ENCODE results near the gene KRT6B.

Gene KRT6B

GRCh38 chr12:52403561-52403960 is 48.4 kb downstream of the KRT6B start:
- no peaks in the 10 kb centered on the region for H3K4me1 ChIP-seq (ENCODE audit: low read depth, poor library complexity, severe bottlenecking)
- H3K4me3 ChIP-seq (IDR thresholded peaks at IDR 0.05; ENCODE audit: insufficient read depth, low read depth, low read length): no peak overlapping the region
- H3K27me3 ChIP-seq (ENCODE audit: insufficient read depth, low read depth): peaks cover 53% of the 10 kb centered on the region
- H3K4me2 ChIP-seq: no peak overlapping the region
- TF ChIP-seq, protein P1, sequence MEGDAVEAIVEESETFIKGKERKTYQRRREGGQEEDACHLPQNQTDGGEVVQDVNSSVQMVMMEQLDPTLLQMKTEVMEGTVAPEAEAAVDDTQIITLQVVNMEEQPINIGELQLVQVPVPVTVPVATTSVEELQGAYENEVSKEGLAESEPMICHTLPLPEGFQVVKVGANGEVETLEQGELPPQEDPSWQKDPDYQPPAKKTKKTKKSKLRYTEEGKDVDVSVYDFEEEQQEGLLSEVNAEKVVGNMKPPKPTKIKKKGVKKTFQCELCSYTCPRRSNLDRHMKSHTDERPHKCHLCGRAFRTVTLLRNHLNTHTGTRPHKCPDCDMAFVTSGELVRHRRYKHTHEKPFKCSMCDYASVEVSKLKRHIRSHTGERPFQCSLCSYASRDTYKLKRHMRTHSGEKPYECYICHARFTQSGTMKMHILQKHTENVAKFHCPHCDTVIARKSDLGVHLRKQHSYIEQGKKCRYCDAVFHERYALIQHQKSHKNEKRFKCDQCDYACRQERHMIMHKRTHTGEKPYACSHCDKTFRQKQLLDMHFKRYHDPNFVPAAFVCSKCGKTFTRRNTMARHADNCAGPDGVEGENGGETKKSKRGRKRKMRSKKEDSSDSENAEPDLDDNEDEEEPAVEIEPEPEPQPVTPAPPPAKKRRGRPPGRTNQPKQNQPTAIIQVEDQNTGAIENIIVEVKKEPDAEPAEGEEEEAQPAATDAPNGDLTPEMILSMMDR (conservative IDR thresholded peaks at IDR 0.05; ENCODE audit: low read depth, low read length): no peak
- no peaks in the 10 kb centered on the region for H4K20me1 ChIP-seq (ENCODE audit: insufficient read depth)
- H2AFZ ChIP-seq (ENCODE audit: low read depth): no peak overlapping the region
- no peak overlapping the region for H3K9ac ChIP-seq
- H3K27ac ChIP-seq: no peak overlapping the region
- no peaks in the 10 kb centered on the region for H3K36me3 ChIP-seq (ENCODE audit: insufficient read depth)
- H3K79me2 ChIP-seq (ENCODE audit: insufficient read depth, low read depth): no peaks in the 10 kb centered on the region

DNA sequence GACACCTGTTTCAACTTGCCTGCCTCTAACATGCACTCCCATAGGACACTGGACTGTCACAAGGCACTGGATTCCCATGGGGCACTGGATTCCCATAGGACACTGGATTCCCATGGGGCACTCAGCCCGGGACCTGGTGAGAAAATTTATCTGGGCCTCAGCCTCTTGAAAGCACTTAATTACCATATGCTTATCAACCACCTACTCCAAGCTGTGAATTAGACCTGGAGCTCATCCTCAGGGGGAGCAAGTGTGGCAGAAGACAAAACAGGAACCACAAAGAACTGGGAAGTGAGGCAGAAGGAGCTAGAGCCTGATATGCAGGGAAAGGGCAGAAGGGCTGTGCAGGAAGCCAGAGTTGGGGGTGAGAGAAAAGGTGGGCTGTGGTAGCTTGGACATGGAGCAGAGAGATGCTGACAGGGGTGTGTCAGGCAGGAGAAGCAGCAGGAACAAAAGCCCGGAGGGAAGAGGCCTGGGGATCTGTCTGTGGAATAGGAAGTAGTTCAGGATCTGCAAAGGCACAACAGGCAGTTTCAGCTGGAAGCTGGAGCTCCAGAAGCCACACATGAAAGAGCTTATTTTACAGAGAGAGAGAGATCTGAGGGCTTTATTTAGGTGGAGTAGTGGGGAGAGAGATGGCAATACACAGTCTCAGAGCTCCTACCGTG is 48.9 kb downstream of the KRT6B start:
- TF ChIP-seq, protein P1 (conservative IDR thresholded peaks at IDR 0.05; ENCODE audit: low read depth, low read length): no peak
- Histone ChIP-seq H4K20me1 (ENCODE audit: insufficient read depth) (no peaks in the 10 kb centered on the region), H2AFZ (ENCODE audit: low read depth) (no peak overlapping the region)

DNA sequence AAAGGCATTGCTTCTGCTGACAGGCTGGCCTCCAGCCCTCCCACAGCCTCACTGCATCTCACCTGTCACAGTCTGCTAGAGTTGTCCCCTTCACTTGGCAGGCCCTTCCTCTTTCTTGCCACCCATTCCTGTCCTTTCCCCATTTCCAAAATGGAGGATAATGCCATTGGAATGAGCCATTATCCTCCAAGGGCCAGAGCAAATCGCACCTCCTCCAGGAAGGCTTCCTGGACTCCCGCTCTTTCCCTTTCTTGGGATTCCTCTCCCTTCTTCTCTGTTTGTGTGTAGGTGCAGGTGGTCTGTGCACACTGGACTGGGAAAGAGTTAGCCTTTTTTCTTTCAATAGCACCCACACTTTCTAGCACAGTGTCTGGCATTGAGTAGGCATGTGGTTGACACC is 49.6 kb downstream of the KRT6B start:
- Histone ChIP-seq H3K4me2 (no peak overlapping the region), H4K20me1 (ENCODE audit: insufficient read depth) (no peaks in the 10 kb centered on the region), H3K4me3 (IDR thresholded peaks at IDR 0.05; ENCODE audit: insufficient read depth, low read depth, low read length) (no peak overlapping the region), H3K9ac (no peak overlapping the region), H3K27me3 (ENCODE audit: insufficient read depth, low read depth) (peaks cover 50% of the 10 kb centered on the region), H3K79me2 (ENCODE audit: insufficient read depth, low read depth) (no peaks in the 10 kb centered on the region), H3K36me3 (ENCODE audit: insufficient read depth) (no peaks in the 10 kb centered on the region), H3K27ac (no peak overlapping the region), H3K4me1 (ENCODE audit: low read depth, poor library complexity, severe bottlenecking) (no peaks in the 10 kb centered on the region), H2AFZ (ENCODE audit: low read depth) (no peak overlapping the region)
- TF ChIP-seq, protein P1 (conservative IDR thresholded peaks at IDR 0.05; ENCODE audit: low read depth, low read length): no peak

More for the DNA sequence above, 48.9 kb downstream of the KRT6B start:
- Histone ChIP-seq H3K4me1 (ENCODE audit: low read depth, poor library complexity, severe bottlenecking) (no peaks in the 10 kb centered on the region), H3K27ac (no peak overlapping the region), H3K9ac (no peak overlapping the region), H3K36me3 (ENCODE audit: insufficient read depth) (no peaks in the 10 kb centered on the region), H3K79me2 (ENCODE audit: insufficient read depth, low read depth) (no peaks in the 10 kb centered on the region), H3K4me2 (no peak overlapping the region), H3K4me3 (IDR thresholded peaks at IDR 0.05; ENCODE audit: insufficient read depth, low read depth, low read length) (no peak overlapping the region), H3K27me3 (ENCODE audit: insufficient read depth, low read depth) (peaks cover 51% of the 10 kb centered on the region)

- H2AFZ ChIP-seq (ENCODE audit: low read depth): no peak overlapping the region
- no peaks in the 10 kb centered on the region for H3K4me1 ChIP-seq (ENCODE audit: low read depth, poor library complexity, severe bottlenecking)
- H3K36me3 ChIP-seq (ENCODE audit: insufficient read depth): no peaks in the 10 kb centered on the region
- no peak overlapping the region for H3K27ac ChIP-seq
- H3K4me2 ChIP-seq: no peak overlapping the region
- no peak overlapping the region for H3K4me3 ChIP-seq (IDR thresholded peaks at IDR 0.05; ENCODE audit: insufficient read depth, low read depth, low read length)
- no peak overlapping the region for H3K9ac ChIP-seq
- H4K20me1 ChIP-seq (ENCODE audit: insufficient read depth): no peaks in the 10 kb centered on the region
- TF ChIP-seq, protein P1 (conservative IDR thresholded peaks at IDR 0.05; ENCODE audit: low read depth, low read length): no peak
- H3K27me3 ChIP-seq (ENCODE audit: insufficient read depth, low read depth): peaks cover 51% of the 10 kb centered on the region
- H3K79me2 ChIP-seq (ENCODE audit: insufficient read depth, low read depth): no peaks in the 10 kb centered on the region
Measured at GRCh38 chr12:52401926-52402325, 50.0 kb downstream of the KRT6B start.
